ENCODE results near the gene PRMT9.
A peak's percentile ranks its signal among the peaks of the same experiment; 100 is the strongest.

The PRMT9 gene

GRCh38 chr4:147617841-147618691 is 65.9 kb downstream of the PRMT9 start:
- DNase-seq = no peak

- DNase-seq = peak; percentile 99
These were observed 66.7 kb downstream of the PRMT9 start, which contains the start of gene TMEM184C for GRCh38 chr4:147617173-147617840. TMEM184C (plus strand) TSS chr4:147617397; CDS start chr4:147617957, 560 bp downstream.

GRCh38 chr4:147616849-147617172 is 67.2 kb downstream of the PRMT9 start:
- no peak for DNase-seq

GRCh38 chr4:147610686-147611085 is 73.3 kb downstream of the PRMT9 start:
- no peak for DNase-seq

- no peak for DNase-seq
These were observed 76.5 kb downstream of the PRMT9 start for GRCh38 chr4:147607471-147607870.

- DNase-seq = no peak
These were observed 78.5 kb downstream of the PRMT9 start for GRCh38 chr4:147605499-147605898.

- DNase-seq = no peak
These were observed 84.2 kb downstream of the PRMT9 start for GRCh38 chr4:147599769-147600168.

GRCh38 chr4:147599206-147599605 is 84.8 kb downstream of the PRMT9 start:
- no peak for DNase-seq

- DNase-seq = no peak
These were observed 86.4 kb downstream of the PRMT9 start for GRCh38 chr4:147597561-147597960.

GRCh38 chr4:147596981-147597380 is 87.0 kb downstream of the PRMT9 start:
- no peak for DNase-seq

GRCh38 chr4:147596377-147596776 is 87.6 kb downstream of the PRMT9 start:
- DNase-seq = no peak

- DNase-seq = no peak
These were observed 89.4 kb downstream of the PRMT9 start for GRCh38 chr4:147594578-147594977.

- no peak for DNase-seq
These were observed 89.9 kb downstream of the PRMT9 start for GRCh38 chr4:147594107-147594506.

- DNase-seq = no peak
These were observed 92.9 kb downstream of the PRMT9 start for GRCh38 chr4:147591106-147591505.

- DNase-seq = peak; percentile 29
These were observed 93.6 kb downstream of the PRMT9 start for GRCh38 chr4:147590249-147590920.

GRCh38 chr4:147589586-147589985 is 94.4 kb downstream of the PRMT9 start:
- DNase-seq = no peak
